Activated CD4-positive, alpha-beta T cell treated with anti-CD3 and anti-CD28 coated beads for 4 hours (primary cell): ENCODE data around the gene PTPRD.

Experiments used
- DNase-seq, 2 donors: peaks; one replicate each; pipeline ENCODE4 v3.0.0-alpha.2; 2020

Gene PTPRD

GRCh38 chr9:9730174-9730573 is 882.6 kb downstream of the PTPRD start:
- no peak for DNase-seq

- no peak for DNase-seq
Observed at GRCh38 chr9:9729082-9729481, 883.7 kb downstream of the PTPRD start.

- no peak for DNase-seq
Observed at GRCh38 chr9:9719373-9720112, 893.3 kb downstream of the PTPRD start.

GRCh38 chr9:9718691-9719090 is 894.1 kb downstream of the PTPRD start:
- DNase-seq: no peak

DNA sequence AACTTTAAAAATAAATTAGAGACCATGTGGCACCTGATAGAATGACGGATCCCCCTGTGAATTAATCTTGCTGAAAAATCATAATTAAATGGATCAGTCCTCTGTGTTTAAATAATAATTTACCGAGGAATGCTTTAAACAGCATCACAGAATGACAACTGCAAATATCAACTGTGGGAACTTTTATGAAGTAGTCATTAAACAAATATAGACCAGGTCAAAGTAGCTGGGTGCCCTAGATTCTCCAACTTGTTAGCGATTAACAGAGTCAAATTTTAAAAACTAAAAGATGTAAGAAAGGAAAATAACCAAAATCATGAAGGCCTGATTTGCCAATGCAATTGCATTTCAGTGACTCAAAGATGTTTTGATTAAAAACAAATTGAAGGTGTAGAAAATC is 933.4 kb downstream of the PTPRD start:
- DNase-seq: no peak

DNA sequence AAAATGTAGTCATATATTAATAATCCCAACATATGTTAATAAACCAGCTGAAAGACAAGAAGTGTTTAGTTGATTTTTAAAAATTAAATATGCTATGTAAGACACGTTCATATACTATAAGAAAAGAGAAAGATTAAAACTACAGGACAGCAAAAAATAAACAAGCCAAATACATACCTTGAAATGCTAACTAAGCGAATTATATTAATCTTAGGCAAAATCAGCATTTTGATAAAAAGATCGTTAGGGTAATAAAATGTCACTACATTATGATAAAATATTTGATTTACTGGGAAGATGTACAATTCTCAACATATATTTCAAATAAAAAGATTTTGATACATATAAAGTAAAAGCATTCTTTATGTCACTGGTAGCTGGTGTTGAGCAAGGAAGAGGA is 938.3 kb downstream of the PTPRD start:
- DNase-seq: no peak

DNA sequence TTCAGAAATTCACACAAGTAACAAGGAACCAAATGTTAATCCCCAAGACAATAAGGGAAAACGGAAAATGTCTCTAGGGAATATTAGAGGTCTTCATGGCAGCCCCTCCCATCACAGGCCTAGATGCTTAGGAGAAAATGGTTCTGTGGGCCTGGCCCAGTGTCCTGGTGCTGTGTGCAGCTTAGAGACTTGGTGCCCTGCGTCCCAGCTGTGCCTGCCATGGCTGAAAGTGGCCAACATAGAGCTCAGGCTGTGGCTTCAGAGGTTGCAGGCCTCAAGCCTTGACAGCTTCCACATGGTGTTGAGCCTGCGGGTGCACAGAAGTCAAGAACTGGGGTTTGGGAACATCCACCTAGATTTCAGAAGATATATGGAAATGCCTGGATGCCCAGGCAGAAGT is 942.3 kb downstream of the PTPRD start:
- no peak for DNase-seq

DNA sequence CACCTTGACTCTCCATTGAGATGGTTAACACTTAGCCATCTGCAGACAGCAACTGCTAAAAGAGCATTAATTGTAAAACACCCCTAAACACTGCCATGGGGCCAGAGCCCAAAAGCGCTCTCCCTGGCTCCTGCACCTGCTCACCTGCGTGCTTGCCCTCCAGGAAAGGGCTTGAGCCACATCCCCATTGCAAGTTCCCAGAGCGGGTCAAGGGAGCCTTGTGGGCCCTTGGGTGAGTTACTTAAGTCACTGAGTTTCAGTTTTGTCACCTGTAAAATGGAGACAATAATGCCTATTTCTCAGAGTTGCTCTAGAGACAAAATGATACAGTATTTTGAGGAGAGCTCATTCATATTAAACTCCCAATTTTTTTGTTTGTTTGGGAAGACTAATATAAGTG is 967.8 kb downstream of the PTPRD start:
- DNase-seq: no peak

- no peak for DNase-seq
Observed at GRCh38 chr9:9631284-9631683, 981.5 kb downstream of the PTPRD start.

GRCh38 chr9:9625248-9625647 is 987.6 kb downstream of the PTPRD start:
- no peak for DNase-seq

- DNase-seq: no peak
Observed at GRCh38 chr9:9623506-9623905, 989.3 kb downstream of the PTPRD start.

GRCh38 chr9:9621355-9621940 is 991.4 kb downstream of the PTPRD start:
- DNase-seq: no peak

- no peak for DNase-seq
Observed at GRCh38 chr9:9620736-9621135, 992.1 kb downstream of the PTPRD start.

- no peak for DNase-seq
Observed at GRCh38 chr9:9615086-9615485, 997.7 kb downstream of the PTPRD start.

DNA sequence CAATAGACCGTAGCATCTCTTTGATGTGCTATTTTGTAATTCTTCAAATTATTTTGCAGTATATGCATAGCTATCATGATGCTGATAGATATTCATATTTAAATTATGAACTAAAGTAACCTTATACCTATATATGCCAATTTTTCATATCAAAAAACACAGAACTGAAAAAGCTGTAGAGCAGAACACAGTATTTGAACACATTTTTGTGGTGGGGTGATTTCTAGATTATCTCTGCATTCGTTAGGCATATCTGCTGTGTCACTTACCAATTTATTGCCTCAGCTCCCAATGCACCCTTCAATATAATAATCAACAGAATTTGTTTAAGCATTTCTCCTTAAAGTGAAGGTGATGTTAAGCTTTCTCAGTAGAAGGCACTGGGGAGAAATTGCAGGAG is 998.2 kb downstream of the PTPRD start:
- DNase-seq: no peak

- no peak for DNase-seq
Observed at GRCh38 chr9:9612755-9613154, 1000.0 kb downstream of the PTPRD start.

- DNase-seq: no peak
Observed at GRCh38 chr9:9612270-9612669, 1000.5 kb downstream of the PTPRD start.

DNA sequence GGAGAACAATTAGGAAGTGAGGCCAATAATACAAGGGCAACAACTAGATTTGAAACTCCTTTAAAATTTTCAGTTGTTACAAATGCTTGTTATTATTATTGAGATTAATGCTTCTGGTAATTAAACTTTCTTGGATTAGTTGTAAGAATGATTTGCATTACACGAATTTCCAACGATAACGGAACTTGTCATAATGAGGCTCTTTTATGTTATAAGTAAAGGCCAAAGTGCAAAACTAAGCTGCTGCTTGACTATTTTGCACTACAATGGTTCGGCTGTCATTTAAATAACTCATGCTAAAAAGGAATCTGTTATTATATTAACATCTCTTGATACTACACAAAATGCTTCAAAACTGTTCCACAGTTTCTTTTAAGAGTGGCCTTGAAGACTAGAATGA is 1007.1 kb downstream of the PTPRD start:
- no peak for DNase-seq

DNA sequence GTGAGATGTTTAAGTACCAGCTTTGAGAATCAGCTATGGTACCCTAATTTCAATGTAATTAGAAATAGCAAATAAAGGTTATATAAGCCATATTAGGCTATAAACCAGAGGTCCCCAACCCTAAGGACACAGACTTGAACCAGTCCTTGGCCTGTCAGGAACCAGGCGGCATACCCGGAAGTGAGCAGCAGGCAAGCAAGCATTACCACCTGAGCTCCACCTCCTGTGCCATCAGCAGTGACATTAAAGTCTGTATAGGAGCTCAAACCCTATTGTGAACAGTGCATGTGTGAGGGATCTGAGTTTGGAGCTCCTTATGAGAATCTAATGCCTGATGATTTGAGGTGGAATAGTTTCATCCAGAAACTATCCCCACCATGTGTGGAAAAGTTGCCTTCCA is 1009.5 kb downstream of the PTPRD start:
- DNase-seq: no peak

GRCh38 chr9:9598723-9599122 is 1014.1 kb downstream of the PTPRD start:
- DNase-seq: no peak

GRCh38 chr9:9592104-9592503 is 1020.7 kb downstream of the PTPRD start:
- DNase-seq: no peak

DNA sequence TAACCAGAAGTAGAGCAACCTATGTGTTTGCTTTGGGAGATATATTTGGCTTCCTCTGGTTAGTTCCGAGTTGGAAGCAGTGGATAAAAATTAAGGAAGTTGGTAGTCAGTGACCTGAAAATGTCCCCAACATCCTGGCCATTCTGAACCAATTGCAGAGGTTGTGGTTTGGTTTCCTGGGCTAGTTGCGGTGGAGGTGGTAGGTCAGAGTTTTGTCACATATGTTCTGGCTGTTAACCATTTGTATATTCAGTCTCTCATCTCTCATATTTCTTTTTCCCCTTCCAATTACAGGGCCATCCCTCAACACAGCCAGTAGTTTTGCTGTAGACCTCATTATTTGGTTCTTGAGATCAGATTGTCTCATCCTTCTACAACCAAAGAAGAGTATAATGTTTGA is 1026.9 kb downstream of the PTPRD start:
- no peak for DNase-seq

GRCh38 chr9:9574080-9574479 is 1038.7 kb downstream of the PTPRD start:
- no peak for DNase-seq

GRCh38 chr9:9565700-9566099 is 1047.1 kb downstream of the PTPRD start:
- DNase-seq: no peak

GRCh38 chr9:9563817-9564216 is 1049.0 kb downstream of the PTPRD start:
- no peak for DNase-seq
